ENCODE data around the gene HOXA13. TPM values are rescaled to one million over a fixed set of nuclear protein-coding genes. Genes with fewer than 3 reads are reported as not detected.

The HOXA13 gene
- total and polyA plus RNA-seq, 10 of the 15 experiments (the other 5 are each of a cell fraction or from before 2014, with no cell fraction given), result not detected

DNA sequence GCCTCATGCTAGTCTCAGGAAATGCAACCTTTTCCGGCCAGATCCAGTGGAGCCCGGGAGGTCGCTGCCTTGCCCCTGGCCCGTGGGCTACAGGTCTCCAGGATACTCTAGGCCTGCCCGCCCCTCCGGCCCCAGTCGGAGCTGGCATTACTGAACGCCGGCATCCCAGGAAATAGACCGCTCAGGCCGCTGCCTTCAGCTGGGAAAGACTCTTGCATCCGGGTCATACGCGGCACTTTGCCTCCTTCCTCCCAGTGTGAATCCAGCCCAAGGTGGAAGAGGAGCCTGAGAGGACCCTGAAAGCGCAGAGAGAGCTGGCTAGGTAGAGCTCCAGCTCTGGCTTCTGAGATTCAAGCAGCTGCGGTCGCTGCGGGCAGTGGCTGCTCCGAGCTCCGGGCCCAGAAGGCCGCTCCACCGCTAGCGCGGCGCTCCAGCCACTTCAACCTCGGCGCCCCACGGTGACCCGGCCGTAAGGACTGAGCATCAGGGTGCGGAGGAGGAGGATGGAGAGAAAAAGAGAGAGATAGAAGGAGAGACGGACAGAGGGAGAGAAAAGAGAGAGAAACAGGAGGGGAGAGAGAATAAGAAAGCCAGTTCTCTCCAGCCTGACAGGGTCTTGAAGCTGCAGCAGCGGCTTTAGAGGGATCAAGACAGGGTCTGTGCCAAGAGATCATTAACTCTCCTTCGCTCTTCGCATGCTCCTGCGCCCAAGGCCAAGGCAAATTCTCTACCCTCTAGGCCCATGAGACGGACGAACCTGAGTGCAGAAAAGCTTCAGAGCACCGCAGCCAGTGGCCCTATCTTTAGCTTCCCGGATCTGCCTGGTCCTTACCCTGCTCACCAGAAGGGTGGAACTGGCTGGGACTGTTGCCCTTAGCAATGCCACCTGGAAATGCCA, 24.0 kb downstream of the HOXA13 start (continued):
- TF ChIP-seq, protein P1, sequence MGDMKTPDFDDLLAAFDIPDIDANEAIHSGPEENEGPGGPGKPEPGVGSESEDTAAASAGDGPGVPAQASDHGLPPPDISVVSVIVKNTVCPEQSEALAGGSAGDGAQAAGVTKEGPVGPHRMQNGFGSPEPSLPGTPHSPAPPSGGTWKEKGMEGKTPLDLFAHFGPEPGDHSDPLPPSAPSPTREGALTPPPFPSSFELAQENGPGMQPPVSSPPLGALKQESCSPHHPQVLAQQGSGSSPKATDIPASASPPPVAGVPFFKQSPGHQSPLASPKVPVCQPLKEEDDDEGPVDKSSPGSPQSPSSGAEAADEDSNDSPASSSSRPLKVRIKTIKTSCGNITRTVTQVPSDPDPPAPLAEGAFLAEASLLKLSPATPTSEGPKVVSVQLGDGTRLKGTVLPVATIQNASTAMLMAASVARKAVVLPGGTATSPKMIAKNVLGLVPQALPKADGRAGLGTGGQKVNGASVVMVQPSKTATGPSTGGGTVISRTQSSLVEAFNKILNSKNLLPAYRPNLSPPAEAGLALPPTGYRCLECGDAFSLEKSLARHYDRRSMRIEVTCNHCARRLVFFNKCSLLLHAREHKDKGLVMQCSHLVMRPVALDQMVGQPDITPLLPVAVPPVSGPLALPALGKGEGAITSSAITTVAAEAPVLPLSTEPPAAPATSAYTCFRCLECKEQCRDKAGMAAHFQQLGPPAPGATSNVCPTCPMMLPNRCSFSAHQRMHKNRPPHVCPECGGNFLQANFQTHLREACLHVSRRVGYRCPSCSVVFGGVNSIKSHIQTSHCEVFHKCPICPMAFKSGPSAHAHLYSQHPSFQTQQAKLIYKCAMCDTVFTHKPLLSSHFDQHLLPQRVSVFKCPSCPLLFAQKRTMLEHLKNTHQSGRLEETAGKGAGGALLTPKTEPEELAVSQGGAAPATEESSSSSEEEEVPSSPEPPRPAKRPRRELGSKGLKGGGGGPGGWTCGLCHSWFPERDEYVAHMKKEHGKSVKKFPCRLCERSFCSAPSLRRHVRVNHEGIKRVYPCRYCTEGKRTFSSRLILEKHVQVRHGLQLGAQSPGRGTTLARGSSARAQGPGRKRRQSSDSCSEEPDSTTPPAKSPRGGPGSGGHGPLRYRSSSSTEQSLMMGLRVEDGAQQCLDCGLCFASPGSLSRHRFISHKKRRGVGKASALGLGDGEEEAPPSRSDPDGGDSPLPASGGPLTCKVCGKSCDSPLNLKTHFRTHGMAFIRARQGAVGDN (IDR thresholded peaks at IDR 0.05), result no peak

DNA sequence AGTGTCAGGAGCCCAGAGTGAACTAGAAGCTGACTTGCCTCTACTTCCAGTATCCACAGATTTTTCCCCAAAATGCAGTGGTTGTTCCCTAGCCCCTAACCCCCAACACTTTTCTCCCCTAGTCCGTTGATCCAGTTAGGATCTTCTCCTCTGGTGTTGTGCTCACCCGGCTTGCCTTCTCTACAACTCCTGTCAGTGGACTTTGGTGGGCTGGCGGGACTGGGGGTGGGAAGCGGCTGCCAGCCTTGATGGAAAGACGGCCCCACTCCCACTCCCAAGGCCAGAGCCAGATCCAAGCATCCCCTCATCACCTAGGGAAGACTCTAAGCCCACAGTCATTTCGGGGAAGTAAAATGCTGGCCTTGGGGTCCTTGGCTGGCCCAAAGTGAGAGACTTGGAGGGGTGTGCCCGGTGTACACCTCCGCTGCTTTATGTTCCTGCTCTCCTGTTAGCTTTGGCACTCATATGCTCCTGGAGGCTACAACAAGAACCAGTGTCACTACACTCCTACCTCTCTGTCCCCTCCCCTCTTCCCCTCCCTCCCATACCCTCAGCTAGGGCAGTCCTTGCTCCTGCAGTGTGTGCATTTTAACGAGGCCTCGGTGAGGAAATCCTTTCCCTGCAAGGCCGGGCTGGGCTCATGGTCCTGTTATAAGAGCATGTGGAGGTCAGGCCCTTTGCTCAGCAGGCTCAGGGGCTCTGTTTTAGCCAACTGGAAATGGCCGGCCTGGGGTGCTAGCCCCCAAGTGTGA, 24.8 kb downstream of the HOXA13 start:
- DNase-seq (ENCODE audit: low read depth, low spot score) (no peak), FAIRE-seq (no peak), ATAC-seq (no peak)
- Histone ChIP-seq H3K4me2 (ENCODE audit: control insufficient read depth, insufficient read depth) (no peak overlapping the region), H4K20me1 (ENCODE audit: control insufficient read depth, insufficient read depth) (no peaks in the 10 kb centered on the region), H3K79me2 (ENCODE audit: control insufficient read depth, insufficient read depth, low read length) (no peaks in the 10 kb centered on the region), H3K36me3 (ENCODE audit: control insufficient read depth in 2 of 2, insufficient read depth in 2 of 2, low read length in 1 of 2) (no peaks in the 10 kb centered on the region), H3K9ac (ENCODE audit: control insufficient read depth, insufficient read depth, low read length) (no peak overlapping the region), H3K4me1 (ENCODE audit: control insufficient read depth, insufficient read depth, low read length) (no peaks in the 10 kb centered on the region), H3K9me3 (replicated peaks; ENCODE audit: control insufficient read depth, insufficient read depth, low read length) (no peaks in the 10 kb centered on the region; the same call in 2 of the 3 replicates), H2AFZ (ENCODE audit: control insufficient read depth, low read depth, low read length) (no peak overlapping the region), H3K27me3 (replicated peaks in 1 of 2; ENCODE audit: control insufficient read depth in 2 of 2, insufficient read depth in 2 of 2, low read length in 1 of 2) (peaks cover 15 to 23% of the 10 kb centered on the region in 2 experiments), H3K27ac (ENCODE audit: control insufficient read depth, insufficient read depth) (no peak overlapping the region), H3K4me3 (no peak overlapping the region)
- ChIA-PET POLR2A (no interaction called here), RAD21 (ENCODE audit: unreplicated experiment) (no interaction called here), CTCF (no interaction called here), SMC1A (ENCODE audit: uncharacterized antibody, unreplicated experiment) (no interaction called here)
- in situ Hi-C loops (cut with MboI), result loop anchor here (25.0 kb wide), 1 partner anchor 1088 kb away; no protein-coding TSS in a partner anchor
- intact Hi-C loops (cut with micrococcal nuclease; ENCODE audit: unreplicated experiment), result no loop called here
- BruUV-seq (replicated peaks), result no TSS peak
- 64% methylated on average over 12 of the region's 12 CpGs for WGBS (ENCODE audit: insufficient coverage, insufficient replicate concordance, low lambda C conversion rate, missing lambda C conversion rate)
- TF ChIP-seq RAD21 (IDR thresholded peaks at IDR 0.05; ENCODE audit: insufficient read depth, low read depth, low read length), result no peak
- TF ChIP-seq SREBF2 (IDR thresholded peaks at IDR 0.05; ENCODE audit: low read length), result no peak
- no peak for TF ChIP-seq YY1 (IDR thresholded peaks at IDR 0.05; ENCODE audit: low read depth, low read length)
- no peak for TF ChIP-seq BCL11A (IDR thresholded peaks at IDR 0.05; ENCODE audit: low read depth, low read length)
- no peak for TF ChIP-seq JUNB (IDR thresholded peaks at IDR 0.05)
- no peak for TF ChIP-seq PAX5 (IDR thresholded peaks at IDR 0.05; ENCODE audit: borderline replicate concordance, low read depth, low read length)
- TF ChIP-seq, protein P2, sequence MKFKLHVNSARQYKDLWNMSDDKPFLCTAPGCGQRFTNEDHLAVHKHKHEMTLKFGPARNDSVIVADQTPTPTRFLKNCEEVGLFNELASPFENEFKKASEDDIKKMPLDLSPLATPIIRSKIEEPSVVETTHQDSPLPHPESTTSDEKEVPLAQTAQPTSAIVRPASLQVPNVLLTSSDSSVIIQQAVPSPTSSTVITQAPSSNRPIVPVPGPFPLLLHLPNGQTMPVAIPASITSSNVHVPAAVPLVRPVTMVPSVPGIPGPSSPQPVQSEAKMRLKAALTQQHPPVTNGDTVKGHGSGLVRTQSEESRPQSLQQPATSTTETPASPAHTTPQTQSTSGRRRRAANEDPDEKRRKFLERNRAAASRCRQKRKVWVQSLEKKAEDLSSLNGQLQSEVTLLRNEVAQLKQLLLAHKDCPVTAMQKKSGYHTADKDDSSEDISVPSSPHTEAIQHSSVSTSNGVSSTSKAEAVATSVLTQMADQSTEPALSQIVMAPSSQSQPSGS (IDR thresholded peaks at IDR 0.05; ENCODE audit: low read length), result no peak
- TF ChIP-seq ZNF207 (IDR thresholded peaks at IDR 0.05; ENCODE audit: borderline replicate concordance), result no peak
- TF ChIP-seq CHD1 (IDR thresholded peaks at IDR 0.05; ENCODE audit: low read depth, low read length), result no peak
- TF ChIP-seq RBBP5 (conservative IDR thresholded peaks at IDR 0.05), result no peak
- TF ChIP-seq RB1 (IDR thresholded peaks at IDR 0.05; ENCODE audit: borderline replicate concordance), result no peak
- no peak for TF ChIP-seq YBX1 (IDR thresholded peaks at IDR 0.05)
